ENCODE results near the gene WASF2. TPM values are rescaled to one million over a fixed set of nuclear protein-coding genes. Genes with fewer than 3 reads are reported as not detected.
A peak's percentile ranks its signal among the peaks of the same experiment; 100 is the strongest.

Gene WASF2
- total RNA-seq, 1 experiment from 2014 or later = 65.9 TPM

DNA sequence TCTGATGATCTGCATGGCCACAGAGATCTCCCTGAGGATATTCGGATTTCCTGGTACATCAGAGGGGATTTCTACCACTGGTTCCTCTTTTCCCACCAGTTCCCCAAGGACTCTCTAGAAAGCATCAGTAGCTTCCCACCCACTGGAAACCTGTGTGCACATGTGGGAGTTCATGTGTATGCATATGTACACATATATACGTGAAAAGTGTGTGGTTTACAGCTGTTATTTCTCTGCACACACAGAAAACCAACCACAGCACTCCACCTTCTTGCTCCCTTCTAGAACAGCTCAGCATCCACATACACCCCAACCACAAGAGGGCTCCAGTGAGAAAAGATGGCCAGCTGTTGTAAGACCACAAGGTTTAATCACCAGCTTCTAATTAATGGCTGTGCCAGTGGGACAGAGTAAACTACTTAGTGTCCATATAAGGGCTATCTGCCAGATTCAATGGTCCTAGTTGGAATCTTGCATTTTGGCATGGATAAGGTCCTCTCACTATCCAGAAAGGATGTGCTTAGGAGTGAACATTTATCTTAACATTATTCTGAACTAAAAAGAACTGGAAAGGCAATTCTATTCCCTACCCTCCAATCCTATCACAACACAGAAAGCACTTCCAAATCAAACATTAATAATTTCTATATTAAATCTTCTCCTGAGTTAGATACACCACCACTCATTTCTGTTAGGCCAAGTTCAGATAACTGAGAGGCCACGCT is 73.4 kb downstream of the WASF2 start:
- Mint-ChIP-seq H3K9me3 (no peaks in the 10 kb centered on the region), H3K36me3 (ENCODE audit: insufficient read depth in 1 of 3, low read depth in 3 of 3) (peaks cover 35 to 57% (median 56%) of the 10 kb centered on the region in 3 experiments; a peak in 6 of 7 replicates), H3K27me3 (ENCODE audit: low read depth) (no peaks in the 10 kb centered on the region), H3K4me1 (peaks cover 16 to 22% of the 10 kb centered on the region in 2 experiments), H3K4me3 (no peak overlapping the region), H3K27ac (no peak overlapping the region; a peak in 1 of 7 replicates)
- no peaks in the 10 kb centered on the region for H4K20me1 ChIP-seq (ENCODE audit: control insufficient read depth, insufficient read depth, insufficient read length)
- H3K27me3 ChIP-seq (ENCODE audit: insufficient read depth, low read length) = no peaks in the 10 kb centered on the region
- H3K4me1 ChIP-seq (ENCODE audit: insufficient read depth, low read length) = 0 out of 2 replicates have a peak, but pooled peaks cover 2% of the 10 kb centered on the region
- no CpG with 5 or more reads among the region's 3 CpGs for WGBS (ENCODE audit: extremely low coverage, insufficient read length, low lambda C conversion rate)
- H3K27ac ChIP-seq (ENCODE audit: insufficient read length, low read depth, low read length) = no peak overlapping the region
- H3T11ph ChIP-seq (ENCODE audit: low read length) = no peak overlapping the region
- H3K9ac ChIP-seq (ENCODE audit: extremely low read depth, insufficient read length, low read length) = no peak overlapping the region
- no peak overlapping the region for H2BK15ac ChIP-seq (ENCODE audit: low read depth, low read length)
- H2BK12ac ChIP-seq (ENCODE audit: insufficient read length, low read depth, low read length) = no peak overlapping the region
- no peak overlapping the region for H4K5ac ChIP-seq (ENCODE audit: insufficient read length, low read depth, low read length)
- no peak overlapping the region for H2BK5ac ChIP-seq (ENCODE audit: insufficient read length, low read length)
- peak; percentile 71 for DNase-seq
- H3K79me2 ChIP-seq (ENCODE audit: insufficient read depth, low read length) = no peaks in the 10 kb centered on the region
- no peak overlapping the region for H3K14ac ChIP-seq (ENCODE audit: insufficient read depth, low read length)
- no peak overlapping the region for H3K23ac ChIP-seq (ENCODE audit: insufficient read length, low read depth, low read length)
- no peak overlapping the region for H4K91ac ChIP-seq (ENCODE audit: insufficient read length, low read depth, low read length)
- no peak overlapping the region for H4K8ac ChIP-seq (replicated peaks; ENCODE audit: insufficient read length, low read depth, low read length)
- H3K18ac ChIP-seq (ENCODE audit: insufficient read length, low read depth, low read length) = no peak overlapping the region
- H2AK5ac ChIP-seq (ENCODE audit: insufficient read length, low read length) = no peak overlapping the region
- no peaks in the 10 kb centered on the region for H3K23me2 ChIP-seq (ENCODE audit: insufficient read length, low read depth, low read length, poor library complexity, severe bottlenecking)
- no peak overlapping the region for H2AFZ ChIP-seq (ENCODE audit: low read length)
- no peaks in the 10 kb centered on the region for H3K9me3 ChIP-seq (ENCODE audit: control insufficient read depth, low read depth, low read length)
- H2BK120ac ChIP-seq (ENCODE audit: low read depth, low read length, poor library complexity, severe bottlenecking) = no peak overlapping the region
- H3K4ac ChIP-seq (ENCODE audit: low read depth, low read length) = no peak overlapping the region
- H3K4me2 ChIP-seq (ENCODE audit: insufficient read depth, insufficient read length, low read length) = no peak overlapping the region
- H3K79me1 ChIP-seq (ENCODE audit: insufficient read depth, low read depth, low read length, poor library complexity, severe bottlenecking) = no peaks in the 10 kb centered on the region
- H3K56ac ChIP-seq (ENCODE audit: insufficient read length, low read depth, low read length) = no peak overlapping the region
- H2BK20ac ChIP-seq (ENCODE audit: low read depth, low read length, poor library complexity, severe bottlenecking) = no peak overlapping the region
- TF ChIP-seq, protein P1, sequence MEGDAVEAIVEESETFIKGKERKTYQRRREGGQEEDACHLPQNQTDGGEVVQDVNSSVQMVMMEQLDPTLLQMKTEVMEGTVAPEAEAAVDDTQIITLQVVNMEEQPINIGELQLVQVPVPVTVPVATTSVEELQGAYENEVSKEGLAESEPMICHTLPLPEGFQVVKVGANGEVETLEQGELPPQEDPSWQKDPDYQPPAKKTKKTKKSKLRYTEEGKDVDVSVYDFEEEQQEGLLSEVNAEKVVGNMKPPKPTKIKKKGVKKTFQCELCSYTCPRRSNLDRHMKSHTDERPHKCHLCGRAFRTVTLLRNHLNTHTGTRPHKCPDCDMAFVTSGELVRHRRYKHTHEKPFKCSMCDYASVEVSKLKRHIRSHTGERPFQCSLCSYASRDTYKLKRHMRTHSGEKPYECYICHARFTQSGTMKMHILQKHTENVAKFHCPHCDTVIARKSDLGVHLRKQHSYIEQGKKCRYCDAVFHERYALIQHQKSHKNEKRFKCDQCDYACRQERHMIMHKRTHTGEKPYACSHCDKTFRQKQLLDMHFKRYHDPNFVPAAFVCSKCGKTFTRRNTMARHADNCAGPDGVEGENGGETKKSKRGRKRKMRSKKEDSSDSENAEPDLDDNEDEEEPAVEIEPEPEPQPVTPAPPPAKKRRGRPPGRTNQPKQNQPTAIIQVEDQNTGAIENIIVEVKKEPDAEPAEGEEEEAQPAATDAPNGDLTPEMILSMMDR (conservative IDR thresholded peaks at IDR 0.05) = peak; percentile 82
